Karpas-422 (cell line): ENCODE results near the gene TASP1. TPM values are rescaled to one million over a fixed set of nuclear protein-coding genes. Genes with fewer than 3 reads are reported as not detected.
A peak's percentile ranks its signal among the peaks of the same experiment; 100 is the strongest.

Experiments
- DNase-seq: peaks from one replicate; pipeline ENCODE4 v3.0.0-alpha.2; 2015
- H2AFZ ChIP-seq: fragments of 200-600 bp; sonication (generic); 2 replicates; pipeline ENCODE4 v1.6.1; 2014; ENCODE audit warnings: antibody characterized with exemption, low read length, mixed read lengths
- H3K27ac ChIP-seq: fragments of 200-600 bp; sonication (generic); 2 replicates; pipeline ENCODE4 v1.5.1; 2014; ENCODE audit warnings: mild to moderate bottlenecking, low read length, moderate library complexity
- H3K27me3 ChIP-seq: fragments of 200-600 bp; sonication (generic); 2 replicates; pipeline ENCODE4 v1.6.1; 2014; ENCODE audit warnings: low read length, mixed read lengths
- H3K36me3 ChIP-seq: fragments of 200-600 bp; sonication (generic); 2 replicates; pipeline ENCODE4 v1.6.1; 2014; ENCODE audit warnings: low read length, mixed read lengths; ENCODE audit not compliant: insufficient read depth
- H3K4me1 ChIP-seq: fragments of 200-600 bp; sonication (generic); 2 replicates; pipeline ENCODE4 v1.6.1; 2014; ENCODE audit warnings: mild to moderate bottlenecking, low read length, mixed read lengths
- H3K4me2 ChIP-seq: fragments of 200-600 bp; sonication (generic); 2 replicates; pipeline ENCODE4 v1.6.1; 2014; ENCODE audit warnings: low read length, low read depth, mild to moderate bottlenecking; ENCODE audit not compliant: poor library complexity, severe bottlenecking
- H3K4me3 ChIP-seq: fragments of 200-600 bp; sonication (generic); 2 replicates; pipeline ENCODE4 v1.5.1; 2014; ENCODE audit warnings: mild to moderate bottlenecking, antibody characterized with exemption, low read length, mixed read lengths
- H3K79me2 ChIP-seq: fragments of 200-600 bp; sonication (generic); 2 replicates; pipeline ENCODE4 v1.6.1; 2014; ENCODE audit warnings: mild to moderate bottlenecking, low read length, mixed read lengths
- H3K9ac ChIP-seq: fragments of 200-600 bp; sonication (generic); 2 replicates; pipeline ENCODE4 v1.6.0; 2014; ENCODE audit warnings: low read length
- H3K9me2 ChIP-seq: fragments of 200-600 bp; sonication (generic), shearing (Covaris generic); replicated peaks from 2 replicates; pipeline ENCODE4 v1.6.0; 2014; ENCODE audit warnings: mild to moderate bottlenecking, low read length, moderate library complexity; ENCODE audit not compliant: insufficient read depth
- H3K9me3 ChIP-seq: fragments of 300-700, 200-600 bp; sonication (generic); 2 replicates; pipeline ENCODE4 v1.6.1; 2014; ENCODE audit warnings: low read length, mixed read lengths
- H4K20me1 ChIP-seq: fragments of 200-600 bp; sonication (generic); 2 replicates; pipeline ENCODE4 v1.6.1; 2014; ENCODE audit warnings: mild to moderate bottlenecking, antibody characterized with exemption, low read length, low read depth; ENCODE audit not compliant: insufficient read depth
- total RNA-seq: library from RNA; depleted of rRNA; stranded (reverse); fragments of >200 nt; shearing (Covaris generic); gene quantifications from 2 replicates; pipeline ENCODE4 v1.2.3, GENCODE V29; 2014; ENCODE audit warnings: low replicate concordance; rRNA removed

Gene TASP1
- total RNA-seq: 13.6 and 15.1 TPM in 2 replicates

- Histone ChIP-seq H4K20me1 (no peaks in the 10 kb centered on the region), H2AFZ (peak within 1 kb of the TSS; percentile 98), H3K27ac (no peak within 1 kb of the TSS), H3K9me3 (no peaks in the 10 kb centered on the region), H3K4me2 (peak within 1 kb of the TSS; percentile 82), H3K9ac (peak within 1 kb of the TSS; percentile 86), H3K36me3 (no peaks in the 10 kb centered on the region), H3K27me3 (no peaks in the 10 kb centered on the region), H3K79me2 (peaks cover 49% of the 10 kb centered on the region), H3K4me3 (peak within 1 kb of the TSS; percentile 97), H3K4me1 (peaks cover 18% of the 10 kb centered on the region), H3K9me2 (no peaks in the 10 kb centered on the region)
- DNase-seq: peak; percentile 99
Observed at GRCh38 chr20:13638496-13639149, at the start of gene TASP1. Gene TASP1, minus strand, starts transcription at chr20:13638932. Its CDS starts 8,854 bp downstream, at chr20:13630078.

GRCh38 chr20:13687815-13688214 is 49.1 kb upstream of the TASP1 start:
- no peaks in the 10 kb centered on the region for H3K9me3 ChIP-seq
- no peak overlapping the region for H3K27ac ChIP-seq
- no peaks in the 10 kb centered on the region for H3K36me3 ChIP-seq
- H3K4me1 ChIP-seq: peaks cover 6% of the 10 kb centered on the region
- DNase-seq: no peak
- H2AFZ ChIP-seq: no peak overlapping the region
- H3K4me2 ChIP-seq: no peak overlapping the region
- no peaks in the 10 kb centered on the region for H4K20me1 ChIP-seq
- no peak overlapping the region for H3K4me3 ChIP-seq
- H3K9ac ChIP-seq: no peak overlapping the region
- no peaks in the 10 kb centered on the region for H3K79me2 ChIP-seq
- H3K9me2 ChIP-seq: no peaks in the 10 kb centered on the region
- no peaks in the 10 kb centered on the region for H3K27me3 ChIP-seq

GRCh38 chr20:13685623-13686022 is 46.9 kb upstream of the TASP1 start:
- no peaks in the 10 kb centered on the region for H3K9me2 ChIP-seq
- no peak overlapping the region for H3K4me3 ChIP-seq
- H3K27me3 ChIP-seq: no peaks in the 10 kb centered on the region
- H2AFZ ChIP-seq: no peak overlapping the region
- H3K36me3 ChIP-seq: no peaks in the 10 kb centered on the region
- no peaks in the 10 kb centered on the region for H4K20me1 ChIP-seq
- H3K4me1 ChIP-seq: peaks cover 6% of the 10 kb centered on the region
- no peak overlapping the region for H3K27ac ChIP-seq
- H3K79me2 ChIP-seq: no peaks in the 10 kb centered on the region
- H3K4me2 ChIP-seq: no peak overlapping the region
- H3K9me3 ChIP-seq: no peaks in the 10 kb centered on the region
- no peak overlapping the region for H3K9ac ChIP-seq
- DNase-seq: no peak

GRCh38 chr20:13684566-13685222 is 46.0 kb upstream of the TASP1 start:
- no peak for DNase-seq
- no peak overlapping the region for H3K4me2 ChIP-seq

GRCh38 chr20:13683833-13684232 is 45.1 kb upstream of the TASP1 start:
- H3K9me2 ChIP-seq: no peaks in the 10 kb centered on the region
- H2AFZ ChIP-seq: no peak overlapping the region
- no peak for DNase-seq
- H4K20me1 ChIP-seq: no peaks in the 10 kb centered on the region
- no peaks in the 10 kb centered on the region for H3K36me3 ChIP-seq
- H3K9me3 ChIP-seq: no peaks in the 10 kb centered on the region
- no peaks in the 10 kb centered on the region for H3K27me3 ChIP-seq
- H3K4me2 ChIP-seq: no peak overlapping the region
- no peak overlapping the region for H3K27ac ChIP-seq
- H3K79me2 ChIP-seq: no peaks in the 10 kb centered on the region
- H3K9ac ChIP-seq: no peak overlapping the region
- no peak overlapping the region for H3K4me3 ChIP-seq
- peaks cover 6% of the 10 kb centered on the region for H3K4me1 ChIP-seq

More at GRCh38 chr20:13684566-13685222, 46.0 kb upstream of the TASP1 start:
- no peaks in the 10 kb centered on the region for H3K79me2 ChIP-seq
- no peaks in the 10 kb centered on the region for H3K9me2 ChIP-seq
- no peaks in the 10 kb centered on the region for H3K36me3 ChIP-seq
- peaks cover 6% of the 10 kb centered on the region for H3K4me1 ChIP-seq
- no peak overlapping the region for H3K27ac ChIP-seq
- no peaks in the 10 kb centered on the region for H3K27me3 ChIP-seq
- no peaks in the 10 kb centered on the region for H3K9me3 ChIP-seq
- no peak overlapping the region for H3K9ac ChIP-seq
- no peak overlapping the region for H2AFZ ChIP-seq
- no peak overlapping the region for H3K4me3 ChIP-seq
- no peaks in the 10 kb centered on the region for H4K20me1 ChIP-seq

- Histone ChIP-seq H3K9me2 (no peaks in the 10 kb centered on the region), H3K4me1 (peaks cover 6% of the 10 kb centered on the region), H3K9ac (no peak overlapping the region), H4K20me1 (no peaks in the 10 kb centered on the region), H3K27me3 (no peaks in the 10 kb centered on the region), H3K9me3 (no peaks in the 10 kb centered on the region), H3K36me3 (no peaks in the 10 kb centered on the region), H3K27ac (no peak overlapping the region), H2AFZ (no peak overlapping the region), H3K4me3 (no peak overlapping the region), H3K4me2 (no peak overlapping the region), H3K79me2 (no peaks in the 10 kb centered on the region)
- DNase-seq: no peak
Observed at GRCh38 chr20:13681248-13682125, 42.8 kb upstream of the TASP1 start.

- H3K9me3 ChIP-seq: no peaks in the 10 kb centered on the region
- no peaks in the 10 kb centered on the region for H3K9me2 ChIP-seq
- no peak overlapping the region for H2AFZ ChIP-seq
- no peaks in the 10 kb centered on the region for H3K79me2 ChIP-seq
- no peaks in the 10 kb centered on the region for H3K27me3 ChIP-seq
- no peak overlapping the region for H3K4me3 ChIP-seq
- H3K9ac ChIP-seq: no peak overlapping the region
- H3K36me3 ChIP-seq: no peaks in the 10 kb centered on the region
- no peaks in the 10 kb centered on the region for H3K4me1 ChIP-seq
- H3K27ac ChIP-seq: no peak overlapping the region
- H3K4me2 ChIP-seq: no peak overlapping the region
- DNase-seq: no peak
- no peaks in the 10 kb centered on the region for H4K20me1 ChIP-seq
Observed at GRCh38 chr20:13678944-13679343, 40.2 kb upstream of the TASP1 start.

GRCh38 chr20:13677241-13677640 is 38.5 kb upstream of the TASP1 start:
- H3K4me3 ChIP-seq: no peak overlapping the region
- H2AFZ ChIP-seq: no peak overlapping the region
- no peaks in the 10 kb centered on the region for H3K36me3 ChIP-seq
- no peaks in the 10 kb centered on the region for H3K4me1 ChIP-seq
- DNase-seq: no peak
- no peaks in the 10 kb centered on the region for H3K79me2 ChIP-seq
- H4K20me1 ChIP-seq: no peaks in the 10 kb centered on the region
- no peaks in the 10 kb centered on the region for H3K27me3 ChIP-seq
- H3K27ac ChIP-seq: no peak overlapping the region
- no peak overlapping the region for H3K9ac ChIP-seq
- H3K9me3 ChIP-seq: no peaks in the 10 kb centered on the region
- no peak overlapping the region for H3K4me2 ChIP-seq
- H3K9me2 ChIP-seq: no peaks in the 10 kb centered on the region
